ENCODE measurements around the gene ARHGAP27.

Gene ARHGAP27

DNA sequence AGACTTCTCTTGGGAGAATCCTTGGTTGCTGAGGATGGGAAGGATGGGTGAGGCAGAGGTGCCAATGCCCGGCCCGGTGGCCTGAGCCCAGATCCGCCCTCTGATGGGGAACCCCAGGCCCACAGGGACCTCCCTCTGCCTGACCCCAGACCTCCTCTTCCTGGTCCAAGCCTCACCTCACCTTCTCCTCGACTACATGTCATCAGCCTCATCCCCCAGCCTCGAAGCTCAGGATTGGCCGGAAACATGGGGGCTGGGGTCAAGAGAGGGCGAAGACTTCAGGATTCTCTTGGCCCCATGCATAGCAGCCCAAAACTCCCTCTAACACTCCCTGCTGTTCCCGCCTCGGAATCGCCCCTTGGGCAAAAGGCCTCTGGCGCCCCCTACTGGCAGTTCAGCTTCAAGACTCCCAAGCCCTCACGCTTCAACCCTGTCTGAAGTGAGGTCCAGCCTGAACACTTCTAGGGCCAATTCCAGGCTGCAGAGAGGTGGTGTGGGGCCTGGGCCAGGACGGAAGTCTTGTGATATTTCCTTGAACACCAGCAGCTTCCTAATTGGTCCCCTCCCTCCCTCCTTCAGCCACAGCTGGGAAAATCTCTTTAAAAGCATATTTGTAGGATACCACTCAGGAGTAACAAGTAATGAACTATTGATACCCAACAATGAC lies 47.2 kb downstream of the ARHGAP27 start:
- DNase-seq (ENCODE audit: low spot score), result peak; percentile 86

GRCh38 chr17:45384789-45385262 lies 47.8 kb downstream of the ARHGAP27 start:
- DNase-seq (ENCODE audit: low spot score), result no peak

- DNase-seq (ENCODE audit: low spot score), result no peak
Observed at GRCh38 chr17:45384047-45384788, 48.5 kb downstream of the ARHGAP27 start.

GRCh38 chr17:45383003-45383402 lies 49.7 kb downstream of the ARHGAP27 start:
- no peak for DNase-seq (ENCODE audit: low spot score)

DNA sequence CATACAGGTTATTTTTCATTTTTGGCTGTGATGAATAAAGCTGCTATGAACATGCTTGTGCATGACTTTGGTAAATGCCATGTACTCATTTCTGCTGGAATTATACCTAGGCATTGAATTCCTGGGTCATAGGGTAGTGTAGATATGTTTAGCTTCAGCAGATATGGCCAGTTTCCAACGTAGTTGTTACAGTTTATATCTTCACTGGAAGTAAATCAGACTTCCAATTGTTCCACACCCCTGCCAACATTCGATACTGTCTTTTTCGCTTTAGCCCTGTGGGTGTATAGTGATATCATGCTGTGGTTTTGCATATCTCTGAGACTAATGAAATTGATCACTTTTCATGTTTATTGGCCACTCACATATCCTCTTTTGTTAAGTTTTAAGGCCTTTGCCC lies 50.4 kb downstream of the ARHGAP27 start:
- no peak for DNase-seq (ENCODE audit: low spot score)

GRCh38 chr17:45380991-45381390 lies 51.7 kb downstream of the ARHGAP27 start:
- no peak for DNase-seq (ENCODE audit: low spot score)

GRCh38 chr17:45380046-45380765 lies 52.5 kb downstream of the ARHGAP27 start:
- no peak for DNase-seq (ENCODE audit: low spot score)

DNA sequence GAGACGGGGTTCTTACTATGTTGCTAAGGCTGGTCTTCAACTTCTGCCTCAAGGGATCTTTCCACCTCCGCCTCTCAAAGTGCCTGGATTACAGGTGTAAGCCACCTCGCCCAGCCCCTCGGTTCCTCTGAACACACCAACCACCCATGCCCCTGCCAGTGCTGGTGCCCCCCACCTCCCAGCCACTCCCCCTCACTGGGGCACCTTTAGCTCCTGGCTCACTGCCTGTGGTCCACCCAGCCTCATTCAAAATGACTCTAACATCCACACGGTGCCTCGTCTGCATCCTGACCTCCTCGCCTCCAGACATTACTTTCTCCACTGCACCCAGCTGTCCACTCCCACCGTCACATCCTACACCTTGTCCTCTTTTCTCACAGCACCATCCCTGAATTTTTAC lies 55.3 kb downstream of the ARHGAP27 start:
- DNase-seq (ENCODE audit: low spot score), result no peak

- no peak for DNase-seq (ENCODE audit: low spot score)
Observed at GRCh38 chr17:45376171-45377005, 56.3 kb downstream of the ARHGAP27 start.

DNA sequence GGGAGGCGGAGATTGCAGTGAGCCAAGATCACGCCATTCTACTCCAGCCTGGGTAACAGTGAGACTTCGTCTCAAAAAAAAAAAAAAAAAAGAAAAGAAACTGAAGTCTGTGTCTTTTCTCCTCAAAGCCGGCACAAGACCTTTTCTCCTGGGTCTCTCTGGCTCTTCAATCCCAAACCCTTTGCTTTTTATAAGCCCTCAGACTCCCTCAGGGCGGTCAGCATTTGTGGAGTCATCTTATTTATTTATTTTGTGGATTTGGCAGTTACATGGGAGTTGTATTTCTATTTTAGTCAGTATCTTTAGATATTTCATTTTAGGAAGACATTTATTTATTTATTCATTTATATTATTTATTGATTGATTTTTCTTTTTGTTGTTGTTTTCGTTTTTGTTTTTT lies 58.2 kb downstream of the ARHGAP27 start:
- DNase-seq (ENCODE audit: low spot score), result no peak

- no peak for DNase-seq (ENCODE audit: low spot score)
Observed at GRCh38 chr17:45372325-45372869, 60.3 kb downstream of the ARHGAP27 start.

DNA sequence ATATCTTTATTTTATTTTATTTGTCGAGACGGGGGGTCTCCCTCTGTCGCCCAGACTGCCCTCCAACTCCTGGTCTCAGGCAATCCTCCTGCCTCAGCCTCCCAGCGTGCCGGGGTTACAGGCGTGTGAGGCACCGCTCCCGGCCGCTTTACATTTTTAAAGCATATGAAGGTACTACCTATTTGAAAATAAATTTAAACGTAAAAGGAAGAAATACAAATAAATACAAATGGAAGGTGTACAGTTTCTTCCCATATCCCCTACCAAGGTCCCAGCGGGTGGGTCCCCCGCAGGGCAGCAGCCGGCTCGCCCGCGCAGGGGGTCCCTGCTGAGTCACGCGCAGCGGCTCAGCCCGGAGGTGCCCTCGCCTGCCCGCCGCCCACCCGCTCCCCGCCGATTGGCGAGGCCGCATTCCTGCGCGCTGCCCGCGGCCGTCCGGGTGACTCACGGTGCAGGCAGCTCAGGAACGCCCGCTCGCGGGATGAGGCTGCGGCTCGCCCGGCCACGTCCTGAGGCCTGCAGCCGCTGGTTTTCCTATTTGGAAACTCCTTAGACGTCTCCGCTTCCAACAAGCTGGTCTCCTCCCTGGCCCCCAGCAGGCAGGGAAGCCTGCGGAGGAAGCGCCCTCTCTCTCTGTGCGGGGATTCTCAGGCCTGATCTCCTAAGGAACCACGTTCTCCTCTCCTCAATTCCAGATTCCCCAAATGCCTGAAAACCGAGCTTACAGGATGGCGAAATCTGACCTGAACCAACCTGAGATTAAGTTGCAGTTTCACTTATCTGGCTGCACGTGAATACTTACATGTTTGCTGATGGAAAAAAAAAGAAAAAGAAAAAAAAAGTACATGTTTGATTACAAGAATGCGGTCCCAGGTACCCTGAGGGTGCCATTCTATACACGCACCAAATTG lies 61.0 kb downstream of the ARHGAP27 start:
- DNase-seq (ENCODE audit: low spot score), result peak; percentile 82

- no peak for DNase-seq (ENCODE audit: low spot score)
Observed at GRCh38 chr17:45370949-45371413, 61.7 kb downstream of the ARHGAP27 start.

GRCh38 chr17:45369421-45369820 lies 63.2 kb downstream of the ARHGAP27 start:
- no peak for DNase-seq (ENCODE audit: low spot score)

GRCh38 chr17:45368651-45369050 lies 64.0 kb downstream of the ARHGAP27 start:
- DNase-seq (ENCODE audit: low spot score), result no peak

- no peak for DNase-seq (ENCODE audit: low spot score)
Observed at GRCh38 chr17:45367216-45367615, 65.5 kb downstream of the ARHGAP27 start.

DNA sequence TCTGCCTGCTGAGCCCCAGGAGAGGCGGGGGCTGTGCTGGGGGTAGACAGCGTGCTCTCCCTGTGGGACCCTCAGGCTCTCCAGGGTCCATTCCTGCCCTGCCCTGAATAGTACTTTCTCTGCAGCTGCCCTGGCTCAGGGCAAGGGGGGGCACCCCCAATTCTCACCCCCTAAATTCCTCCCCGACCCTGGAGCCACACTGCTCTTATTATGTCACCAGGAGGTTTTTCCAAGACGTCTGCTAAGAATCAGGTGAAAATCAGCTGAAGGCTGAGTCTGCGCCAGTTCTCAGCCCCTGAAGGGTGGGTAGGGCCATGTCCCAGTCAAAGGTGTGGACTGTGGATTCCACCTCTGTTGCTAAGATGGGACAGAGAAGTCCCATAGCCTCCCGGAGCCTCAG lies 66.0 kb downstream of the ARHGAP27 start:
- no peak for DNase-seq (ENCODE audit: low spot score)

- no peak for DNase-seq (ENCODE audit: low spot score)
Observed at GRCh38 chr17:45366049-45366448, 66.6 kb downstream of the ARHGAP27 start.

DNA sequence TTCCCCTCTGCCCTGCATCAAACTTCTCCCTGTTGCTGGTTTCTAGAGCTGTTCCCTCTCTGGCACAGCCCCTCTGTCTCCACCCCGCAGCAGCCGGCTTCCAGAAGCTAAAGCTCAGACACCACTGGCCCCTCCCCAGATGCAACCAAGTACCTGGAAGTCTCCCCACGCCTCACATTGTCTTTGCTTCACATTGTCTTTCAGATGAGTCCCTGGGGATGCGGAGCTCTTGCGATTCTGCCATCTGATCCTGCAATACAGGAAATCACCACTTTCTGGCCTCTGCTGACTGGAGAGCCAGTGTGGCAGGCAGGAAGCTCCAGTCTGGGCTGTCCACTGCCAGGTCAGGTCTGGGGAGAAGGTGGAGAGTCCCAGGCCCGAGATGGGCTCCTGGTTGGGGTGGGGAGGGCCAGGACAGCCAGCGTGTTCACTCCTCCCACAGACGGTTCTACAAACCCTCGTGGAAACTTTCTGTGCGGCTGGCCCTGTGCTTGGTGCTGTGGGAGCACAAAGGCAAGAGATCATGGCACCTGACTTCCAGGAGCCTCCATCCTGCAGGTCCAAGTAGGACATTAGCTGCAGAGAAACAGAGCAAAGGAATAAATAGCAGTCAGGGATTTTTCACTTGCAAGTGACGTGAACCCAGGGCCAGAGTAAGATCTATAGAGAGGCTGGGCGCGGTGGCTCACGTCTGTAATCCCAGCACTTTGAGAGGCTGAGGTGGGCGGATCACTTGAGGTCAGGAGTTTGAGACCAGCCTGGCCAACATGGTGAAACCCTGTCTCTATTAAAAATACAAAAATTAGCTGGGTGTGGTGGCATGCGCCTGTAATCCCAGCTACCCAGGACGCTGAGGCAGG lies 67.9 kb downstream of the ARHGAP27 start:
- no peak for DNase-seq (ENCODE audit: low spot score)

GRCh38 chr17:45363498-45363897 lies 69.2 kb downstream of the ARHGAP27 start:
- no peak for DNase-seq (ENCODE audit: low spot score)
